Smooth muscle cell (in vitro differentiated cells): Measurements from ENCODE around the gene ZC3H7A. TPM values are rescaled to one million over a fixed set of nuclear protein-coding genes. Genes with fewer than 3 reads are reported as not detected.

Experiments
- DNase-seq: peaks from one replicate; lab custom pipeline; 2025; ENCODE audit not compliant: unreplicated experiment; lab: John Stamatoyannopoulos, UW
- H2AFZ ChIP-seq: fragments of 200-600 bp; sonication (generic); 2 replicates; pipeline ENCODE4 v1.6.0; 2016; ENCODE audit warnings: antibody characterized with exemption, low read depth, mild to moderate bottlenecking
- H3F3A ChIP-seq: fragments of 200-600 bp; sonication (generic); 2 replicates; pipeline ENCODE4 v1.6.0; 2017; ENCODE audit warnings: antibody characterized with exemption, low read depth
- H3K27ac ChIP-seq: fragments of 200-600 bp; sonication (generic); 2 replicates; pipeline ENCODE4 v1.5.1; 2016; ENCODE audit warnings: low read depth, mild to moderate bottlenecking
- H3K27me3 ChIP-seq: fragments of 200-600 bp; sonication (generic); 2 replicates; pipeline ENCODE4 v1.6.1; 2016; ENCODE audit warnings: low read depth, mild to moderate bottlenecking
- H3K36me3 ChIP-seq: fragments of 200-600 bp; sonication (generic); 2 replicates; pipeline ENCODE4 v1.5.1; 2016; ENCODE audit warnings: low read depth
- H3K4me1 ChIP-seq: fragments of 200-600 bp; sonication (generic); 2 replicates; pipeline ENCODE4 v1.5.1; 2016; ENCODE audit warnings: low read depth
- H3K4me2 ChIP-seq: fragments of 200-600 bp; sonication (generic); 2 replicates; pipeline ENCODE4 v1.6.0; 2016; ENCODE audit warnings: mild to moderate bottlenecking
- H3K4me3 ChIP-seq: fragments of 200-600 bp; sonication (generic); 2 replicates; pipeline ENCODE4 v1.5.1; 2016; ENCODE audit warnings: mild to moderate bottlenecking
- H3K79me2 ChIP-seq: fragments of 200-600 bp; sonication (generic); 2 replicates; pipeline ENCODE4 v1.6.0; 2016; ENCODE audit warnings: low read depth, mild to moderate bottlenecking
- H3K9ac ChIP-seq: fragments of 200-600 bp; sonication (generic); 2 replicates; pipeline ENCODE4 v1.6.0; 2016; ENCODE audit warnings: low read depth
- H3K9me3 ChIP-seq: fragments of 200-600 bp; sonication (generic); replicated peaks from 2 replicates; pipeline ENCODE4 v1.5.1; 2016; ENCODE audit warnings: low read depth
- H4K20me1 ChIP-seq: fragments of 200-600 bp; sonication (generic); 2 replicates; pipeline ENCODE4 v1.6.0; 2016; ENCODE audit warnings: low read depth
- WGBS: methylation state at CpG from one replicate; pipeline ENCODE4 v1.1.7; 2016; ENCODE audit warnings: low lambda C conversion rate; 5-methylcytosine and 5-hydroxymethylcytosine counted together
- polyA plus RNA-seq: library from polyadenylated mRNA; unstranded; fragments of >200 nt; fragmentation: Nextera tagmentation; extraction: Ambion mirVana; gene quantifications from 2 replicates; pipeline ENCODE4 v1.2.1, GENCODE V29; 2016
- total RNA-seq: library from RNA; depleted of rRNA; stranded (reverse); fragments of >200 nt; gene quantifications from 2 replicates; pipeline ENCODE4 v1.2.3, GENCODE V29; 2014
- TF ChIP-seq, protein P1 (sequence below): fragments of 200-600 bp; sonication (generic); IDR thresholded peaks from 2 replicates; pipeline ENCODE4 v1.5.1; 2017; ENCODE audit warnings: borderline replicate concordance, mild to moderate bottlenecking, antibody characterized with exemption; ENCODE audit not compliant: insufficient read depth, poor library complexity, severe bottlenecking

ZC3H7A gene
- total and polyA plus RNA-seq, 2 experiments from 2014 or later: 37.3 to 38.6 TPM

- Histone ChIP-seq H4K20me1 (peaks cover 21% of the 10 kb centered on the region), H3K9ac (no peak overlapping the region), H3K4me1 (no peaks in the 10 kb centered on the region), H3F3A (peaks cover 3% of the 10 kb centered on the region), H3K27me3 (no peaks in the 10 kb centered on the region), H3K27ac (no peak overlapping the region), H3K9me3 (no peaks in the 10 kb centered on the region), H3K79me2 (peaks cover 30% of the 10 kb centered on the region), H2AFZ (no peak overlapping the region), H3K36me3 (peaks cover 25% of the 10 kb centered on the region), H3K4me3 (no peak overlapping the region), H3K4me2 (no peak overlapping the region)
- DNase-seq: no peak
- WGBS: 96% methylated on average over 11 of the region's 11 CpGs
- TF ChIP-seq, protein P1, sequence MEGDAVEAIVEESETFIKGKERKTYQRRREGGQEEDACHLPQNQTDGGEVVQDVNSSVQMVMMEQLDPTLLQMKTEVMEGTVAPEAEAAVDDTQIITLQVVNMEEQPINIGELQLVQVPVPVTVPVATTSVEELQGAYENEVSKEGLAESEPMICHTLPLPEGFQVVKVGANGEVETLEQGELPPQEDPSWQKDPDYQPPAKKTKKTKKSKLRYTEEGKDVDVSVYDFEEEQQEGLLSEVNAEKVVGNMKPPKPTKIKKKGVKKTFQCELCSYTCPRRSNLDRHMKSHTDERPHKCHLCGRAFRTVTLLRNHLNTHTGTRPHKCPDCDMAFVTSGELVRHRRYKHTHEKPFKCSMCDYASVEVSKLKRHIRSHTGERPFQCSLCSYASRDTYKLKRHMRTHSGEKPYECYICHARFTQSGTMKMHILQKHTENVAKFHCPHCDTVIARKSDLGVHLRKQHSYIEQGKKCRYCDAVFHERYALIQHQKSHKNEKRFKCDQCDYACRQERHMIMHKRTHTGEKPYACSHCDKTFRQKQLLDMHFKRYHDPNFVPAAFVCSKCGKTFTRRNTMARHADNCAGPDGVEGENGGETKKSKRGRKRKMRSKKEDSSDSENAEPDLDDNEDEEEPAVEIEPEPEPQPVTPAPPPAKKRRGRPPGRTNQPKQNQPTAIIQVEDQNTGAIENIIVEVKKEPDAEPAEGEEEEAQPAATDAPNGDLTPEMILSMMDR: no peak
Measured at GRCh38 chr16:11843206-11843605, 46.1 kb upstream of the ZC3H7A start.

DNA sequence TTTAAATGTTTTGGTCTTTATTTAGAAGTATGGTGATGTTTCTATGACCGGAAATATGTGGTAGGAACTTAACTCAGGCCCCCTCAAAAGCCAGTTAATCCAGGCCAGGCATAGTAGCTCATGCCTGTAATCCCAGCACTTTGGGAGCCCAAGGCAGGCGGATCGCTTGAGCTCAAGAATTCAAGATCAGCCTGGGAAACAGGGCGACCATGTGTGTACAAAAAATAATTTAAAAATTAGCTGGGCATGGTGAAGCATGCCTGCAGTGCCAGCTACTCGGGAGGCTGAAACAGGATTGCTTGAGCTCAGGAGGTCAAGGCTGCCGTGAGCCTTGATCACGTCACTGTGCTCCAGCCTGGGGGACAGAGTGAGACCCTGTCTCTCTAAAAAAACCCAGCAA is 44.0 kb upstream of the ZC3H7A start:
- H3K4me3 ChIP-seq: no peak overlapping the region
- no peak overlapping the region for H3K4me2 ChIP-seq
- no peak overlapping the region for H3K27ac ChIP-seq
- H3F3A ChIP-seq: peaks cover 9% of the 10 kb centered on the region
- TF ChIP-seq, protein P1: no peak
- peaks cover 20% of the 10 kb centered on the region for H3K36me3 ChIP-seq
- 91% methylated on average over 7 of the region's 7 CpGs for WGBS
- no peaks in the 10 kb centered on the region for H3K9me3 ChIP-seq
- no peak overlapping the region for H2AFZ ChIP-seq
- H4K20me1 ChIP-seq: peaks cover 5% of the 10 kb centered on the region
- no peak for DNase-seq
- no peaks in the 10 kb centered on the region for H3K4me1 ChIP-seq
- H3K27me3 ChIP-seq: no peaks in the 10 kb centered on the region
- no peak overlapping the region for H3K9ac ChIP-seq
- peaks cover 12% of the 10 kb centered on the region for H3K79me2 ChIP-seq

DNA sequence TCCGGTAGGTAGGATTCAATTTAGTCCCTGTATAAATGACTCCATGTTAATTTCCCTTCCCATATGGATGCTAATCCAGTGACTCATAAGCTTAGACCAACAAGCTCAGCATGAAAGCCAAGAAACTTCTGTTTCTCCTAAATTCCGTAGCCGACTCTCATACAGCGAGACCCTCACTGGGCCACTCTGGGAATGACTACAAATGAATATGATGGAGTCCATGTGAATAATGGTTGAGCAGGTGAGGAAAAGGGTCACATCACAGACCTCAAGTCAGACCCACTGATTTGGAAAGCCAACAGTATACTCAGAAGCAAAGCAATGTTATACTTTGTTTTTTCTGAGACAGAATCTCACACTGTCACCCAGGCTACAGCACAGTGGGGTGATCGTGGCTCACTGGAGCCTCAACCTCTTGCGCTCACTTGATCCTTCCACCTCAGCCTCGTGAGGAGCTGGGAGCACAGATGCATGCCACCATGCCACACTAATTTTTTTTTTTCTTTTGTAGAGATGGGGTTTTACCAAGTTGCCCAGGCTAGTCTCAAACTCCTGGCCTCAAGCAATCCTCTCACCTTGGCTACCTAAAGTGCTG is 39.7 kb upstream of the ZC3H7A start:
- no peak overlapping the region for H2AFZ ChIP-seq
- H3K27ac ChIP-seq: peak overlapping the region; percentile 53
- no peak for DNase-seq

More for the DNA sequence above, 39.7 kb upstream of the ZC3H7A start:
- Histone ChIP-seq H4K20me1 (no peaks in the 10 kb centered on the region), H3K9ac (no peak overlapping the region), H3K36me3 (peaks cover 14% of the 10 kb centered on the region), H3F3A (peaks cover 17% of the 10 kb centered on the region), H3K79me2 (no peaks in the 10 kb centered on the region), H3K4me2 (no peak overlapping the region), H3K27me3 (no peaks in the 10 kb centered on the region), H3K9me3 (no peaks in the 10 kb centered on the region), H3K4me1 (no peaks in the 10 kb centered on the region), H3K4me3 (no peak overlapping the region)
- TF ChIP-seq, protein P1: no peak
- 65% methylated on average over 7 of the region's 7 CpGs for WGBS
